Measurements from ENCODE around the gene NANP. TPM values are rescaled to one million over a fixed set of nuclear protein-coding genes. Genes with fewer than 3 reads are reported as not detected.
"Not testable (repeated sequence)": the region's sequence is repeated elsewhere in the genome, so short reads cannot be mapped to it uniquely, and the experiment has no call there.

NANP gene
- total RNA-seq, 1 donor from 2014 or later, result 4.4 TPM

- TF ChIP-seq, protein P1, sequence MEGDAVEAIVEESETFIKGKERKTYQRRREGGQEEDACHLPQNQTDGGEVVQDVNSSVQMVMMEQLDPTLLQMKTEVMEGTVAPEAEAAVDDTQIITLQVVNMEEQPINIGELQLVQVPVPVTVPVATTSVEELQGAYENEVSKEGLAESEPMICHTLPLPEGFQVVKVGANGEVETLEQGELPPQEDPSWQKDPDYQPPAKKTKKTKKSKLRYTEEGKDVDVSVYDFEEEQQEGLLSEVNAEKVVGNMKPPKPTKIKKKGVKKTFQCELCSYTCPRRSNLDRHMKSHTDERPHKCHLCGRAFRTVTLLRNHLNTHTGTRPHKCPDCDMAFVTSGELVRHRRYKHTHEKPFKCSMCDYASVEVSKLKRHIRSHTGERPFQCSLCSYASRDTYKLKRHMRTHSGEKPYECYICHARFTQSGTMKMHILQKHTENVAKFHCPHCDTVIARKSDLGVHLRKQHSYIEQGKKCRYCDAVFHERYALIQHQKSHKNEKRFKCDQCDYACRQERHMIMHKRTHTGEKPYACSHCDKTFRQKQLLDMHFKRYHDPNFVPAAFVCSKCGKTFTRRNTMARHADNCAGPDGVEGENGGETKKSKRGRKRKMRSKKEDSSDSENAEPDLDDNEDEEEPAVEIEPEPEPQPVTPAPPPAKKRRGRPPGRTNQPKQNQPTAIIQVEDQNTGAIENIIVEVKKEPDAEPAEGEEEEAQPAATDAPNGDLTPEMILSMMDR (conservative IDR thresholded peaks at IDR 0.05; ENCODE audit: low read depth, low read length), result no peak
Observed at GRCh38 chr20:25588491-25588890, 35.3 kb downstream of the NANP start.

GRCh38 chr20:25587536-25587935, 36.3 kb downstream of the NANP start:
- H3K4me3 ChIP-seq (ENCODE audit: low read depth, low read length), result no peak overlapping the region
- TF ChIP-seq, protein P1 (conservative IDR thresholded peaks at IDR 0.05; ENCODE audit: low read depth, low read length), result no peak
- no peak for DNase-seq (ENCODE audit: low read depth)

More at GRCh38 chr20:25588491-25588890, 35.3 kb downstream of the NANP start:
- DNase-seq (ENCODE audit: low read depth), result no peak
- H3K4me3 ChIP-seq (ENCODE audit: low read depth, low read length), result no peak overlapping the region

- DNase-seq (ENCODE audit: low read depth), result no peak
- no peak overlapping the region for H3K4me3 ChIP-seq (ENCODE audit: low read depth, low read length)
- TF ChIP-seq, protein P1 (conservative IDR thresholded peaks at IDR 0.05; ENCODE audit: low read depth, low read length), result no peak
Observed at GRCh38 chr20:25586877-25587276, 36.9 kb downstream of the NANP start.

GRCh38 chr20:25584905-25585704, 38.7 kb downstream of the NANP start, which contains the start of gene NINL:
NINL (minus strand) TSS chr20:25585531; CDS start chr20:25526587, 58,944 bp downstream.
- no peak for DNase-seq (ENCODE audit: low read depth)
- TF ChIP-seq, protein P1 (conservative IDR thresholded peaks at IDR 0.05; ENCODE audit: low read depth, low read length), result no peak
- peak within 1 kb of the TSS; percentile 69 for H3K4me3 ChIP-seq (ENCODE audit: low read depth, low read length)

GRCh38 chr20:25583607-25584006, 40.2 kb downstream of the NANP start:
- DNase-seq (ENCODE audit: low read depth); H3K4me3 ChIP-seq (ENCODE audit: low read depth, low read length): not testable (repeated sequence)

DNA sequence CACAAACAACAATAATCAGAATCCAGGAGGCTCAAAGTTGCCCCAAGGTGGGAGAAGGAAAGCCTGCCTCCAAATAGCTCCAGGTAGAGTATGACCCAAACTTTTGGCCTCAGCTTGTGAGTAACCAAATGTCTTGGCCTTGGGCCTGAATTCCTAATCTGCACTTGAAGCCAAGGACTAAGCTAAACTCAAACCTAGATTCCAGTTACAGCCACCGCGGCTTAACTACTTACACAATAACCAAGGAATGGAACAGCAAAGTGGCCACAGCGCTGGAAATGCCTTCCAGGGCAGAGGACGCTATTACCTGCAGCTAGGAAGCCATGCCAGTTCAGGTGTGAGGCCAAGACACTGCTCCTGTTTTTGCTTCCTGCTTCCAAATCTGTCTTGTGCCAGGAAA, 43.1 kb downstream of the NANP start:
- DNase-seq (ENCODE audit: low read depth), result peak; percentile 20
- TF ChIP-seq, protein P1 (conservative IDR thresholded peaks at IDR 0.05; ENCODE audit: low read depth, low read length), result no peak
- H3K4me3 ChIP-seq (ENCODE audit: low read depth, low read length), result no peak overlapping the region

DNA sequence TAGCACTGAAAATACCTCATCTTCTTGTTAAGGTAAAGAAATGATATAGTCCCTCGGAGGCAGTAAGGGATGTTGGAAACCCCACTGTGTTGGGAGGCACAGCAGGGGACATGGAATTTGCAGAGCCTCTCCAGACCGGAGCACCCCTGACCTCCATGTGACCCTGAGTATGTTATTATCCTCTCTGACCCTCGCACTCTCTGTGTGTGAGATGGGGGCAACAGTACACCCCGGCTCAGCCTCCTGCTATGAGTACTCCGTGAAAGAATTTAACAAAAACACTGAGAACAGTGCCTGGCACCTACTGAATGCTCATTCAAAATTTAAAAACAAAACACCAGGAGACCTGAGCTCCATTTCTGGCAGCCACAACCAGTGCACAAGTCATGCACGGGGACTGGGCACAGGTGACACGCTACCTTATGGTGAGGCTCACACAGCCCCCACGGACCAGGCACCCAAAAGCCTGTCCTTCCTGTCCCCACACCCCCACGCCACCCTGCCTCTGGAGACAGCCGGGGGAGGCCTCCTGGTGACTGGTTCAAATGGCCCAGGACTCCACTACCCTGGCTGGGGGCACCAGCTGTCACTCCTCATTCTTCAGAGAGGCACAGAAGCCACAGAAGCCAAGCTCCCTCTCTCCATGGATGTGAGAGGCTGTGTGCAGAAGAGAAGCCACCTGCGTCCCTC, 44.6 kb downstream of the NANP start:
- H3K4me3 ChIP-seq (ENCODE audit: low read depth, low read length), result no peak overlapping the region
- TF ChIP-seq, protein P1 (conservative IDR thresholded peaks at IDR 0.05; ENCODE audit: low read depth, low read length), result no peak
- DNase-seq (ENCODE audit: low read depth), result no peak
